ENCODE measurements around the gene TGFBR2.

Gene TGFBR2

GRCh38 chr3:30598668-30599545 lies 7.5 kb upstream of the TGFBR2 start:
- H3K4me3 ChIP-seq = no peak overlapping the region
- H3K27ac ChIP-seq = no peak overlapping the region

GRCh38 chr3:30600572-30600971 lies 5.8 kb upstream of the TGFBR2 start:
- Histone ChIP-seq H3K27ac (no peak overlapping the region), H3K4me3 (no peak overlapping the region)

GRCh38 chr3:30602946-30603345 lies 3.5 kb upstream of the TGFBR2 start:
- Histone ChIP-seq H3K4me3 (no peak overlapping the region), H3K27ac (peak overlapping the region in 3 of 21 experiments; percentile 34 to 100 (median 67))

- no peak overlapping the region for H3K4me3 ChIP-seq
- H3K27ac ChIP-seq = peak overlapping the region in 12 of 21 experiments; percentile 6 to 100 (median 84)
These were observed 2.3 kb upstream of the TGFBR2 start for GRCh38 chr3:30604093-30604492.

- no peak overlapping the region for H3K4me3 ChIP-seq
These were observed 1.8 kb upstream of the TGFBR2 start for GRCh38 chr3:30604558-30604957.

GRCh38 chr3:30605005-30605404 lies 1.4 kb upstream of the TGFBR2 start:
- Histone ChIP-seq H3K27ac (peak overlapping the region in 18 of 21 experiments; percentile 28 to 100 (median 98)), H3K4me3 (no peak overlapping the region)

More at GRCh38 chr3:30604558-30604957, 1.8 kb upstream of the TGFBR2 start:
- H3K27ac ChIP-seq = peak overlapping the region in 18 of 21 experiments; percentile 28 to 100 (median 98)

GRCh38 chr3:30605706-30606300 lies 598 bp upstream of the TGFBR2 start:
- peak overlapping the region; percentile 65 to 98 (median 83) for H3K4me3 ChIP-seq

GRCh38 chr3:30607032-30607833 lies 832 bp downstream of the TGFBR2 start:
- Histone ChIP-seq H3K27ac (peak overlapping the region; percentile 95 to 100 (median 98)), H3K4me3 (peak overlapping the region; percentile 65 to 98 (median 83))

More at GRCh38 chr3:30605706-30606300, 598 bp upstream of the TGFBR2 start:
- peak overlapping the region in 20 of 21 experiments; percentile 95 to 100 (median 98) for H3K27ac ChIP-seq

- Histone ChIP-seq H3K27ac (peak overlapping the region in 19 of 21 experiments; percentile 7 to 100 (median 97)), H3K4me3 (peak overlapping the region; percentile 65 to 98 (median 83))
These were observed 2.2 kb downstream of the TGFBR2 start for GRCh38 chr3:30608598-30608947.

- Histone ChIP-seq H3K27ac (peak overlapping the region in 17 of 21 experiments; percentile 2 to 100 (median 51)), H3K4me3 (peak overlapping the region in 2 of 7 experiments; percentile 0 to 98)
These were observed 3.7 kb downstream of the TGFBR2 start for GRCh38 chr3:30609930-30610701.

GRCh38 chr3:30610702-30611368 lies 4.4 kb downstream of the TGFBR2 start:
- Histone ChIP-seq H3K27ac (peak overlapping the region in 17 of 21 experiments; percentile 7 to 100 (median 42)), H3K4me3 (peak overlapping the region in 2 of 7 experiments; percentile 1 to 20)

GRCh38 chr3:30611613-30612436 lies 5.4 kb downstream of the TGFBR2 start:
- peak overlapping the region in 13 of 21 experiments; percentile 2 to 100 (median 56) for H3K27ac ChIP-seq

GRCh38 chr3:30612437-30613132 lies 6.2 kb downstream of the TGFBR2 start:
- H3K27ac ChIP-seq = peak overlapping the region in 12 of 21 experiments; percentile 2 to 100 (median 40)

More at GRCh38 chr3:30611613-30612436, 5.4 kb downstream of the TGFBR2 start:
- no peak overlapping the region for H3K4me3 ChIP-seq

GRCh38 chr3:30613133-30613825 lies 6.9 kb downstream of the TGFBR2 start:
- Histone ChIP-seq H3K27ac (peak overlapping the region in 10 of 21 experiments; percentile 9 to 100 (median 38)), H3K4me3 (no peak overlapping the region)

More at GRCh38 chr3:30612437-30613132, 6.2 kb downstream of the TGFBR2 start:
- no peak overlapping the region for H3K4me3 ChIP-seq

- Histone ChIP-seq H3K27ac (peak overlapping the region in 3 of 21 experiments; percentile 1 to 100 (median 24)), H3K4me3 (no peak overlapping the region)
These were observed 8.0 kb downstream of the TGFBR2 start for GRCh38 chr3:30614373-30614772.

GRCh38 chr3:30614943-30615342 lies 8.5 kb downstream of the TGFBR2 start:
- Histone ChIP-seq H3K27ac (peak overlapping the region in 4 of 21 experiments; percentile 1 to 100 (median 28)), H3K4me3 (no peak overlapping the region)

All from skin epidermis (tissue), 12 donors.